Skeletal muscle cell (primary cell): Measurements from ENCODE around the gene PARD3.
"Not testable (repeated sequence)": the region's sequence is repeated elsewhere in the genome, so short reads cannot be mapped to it uniquely, and the experiment has no call there.

ENCODE experiments used
- DNase-seq: peaks from one replicate; pipeline ENCODE4 v3.0.0-alpha.2; 2010; ENCODE audit warnings: low read depth
- H3K4me3 ChIP-seq: 2 replicates; pipeline ENCODE4 v1.5.1; 2011; ENCODE audit warnings: low read depth, mild to moderate bottlenecking, control low read depth, low read length, moderate library complexity

The PARD3 gene

DNA sequence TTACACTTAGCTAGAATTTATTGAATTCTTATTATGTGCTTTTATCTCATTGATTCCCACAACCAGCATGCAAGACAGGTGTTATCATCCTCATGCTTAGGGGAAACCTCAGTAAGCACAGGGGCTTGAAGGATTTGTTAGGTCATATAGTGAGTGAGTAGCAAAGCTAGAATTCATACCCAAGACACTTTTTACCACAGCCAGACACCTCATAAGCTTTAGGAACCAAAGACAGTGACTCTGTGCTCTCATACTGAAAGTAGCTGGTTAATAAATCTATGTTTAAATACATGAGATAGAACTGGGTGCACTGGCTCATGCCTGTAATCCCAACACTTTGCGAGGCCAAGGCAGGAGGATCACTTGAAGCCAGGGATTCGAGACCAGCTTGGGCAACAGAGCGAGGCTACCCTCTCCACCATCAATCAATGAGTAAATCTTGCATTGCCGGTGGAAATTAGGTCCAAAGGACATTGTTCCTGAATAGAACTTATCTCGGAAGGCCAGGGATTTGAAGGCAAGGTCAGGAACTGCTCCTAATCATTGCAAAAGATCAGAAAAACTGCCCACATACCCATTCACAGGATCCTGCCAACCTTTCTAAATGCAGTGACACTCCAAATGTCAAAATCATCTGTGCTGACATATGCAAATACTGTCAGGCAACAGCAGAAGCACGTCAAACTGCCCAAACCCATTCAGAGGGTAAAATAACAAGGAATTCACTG lies 523.5 kb downstream of the PARD3 start:
- DNase-seq: no peak

GRCh38 chr10:34290412-34291081 lies 524.5 kb downstream of the PARD3 start:
- peak; percentile 96 for DNase-seq

More for the DNA sequence above, 523.5 kb downstream of the PARD3 start:
- no peak overlapping the region for H3K4me3 ChIP-seq

GRCh38 chr10:34288634-34289033 lies 526.5 kb downstream of the PARD3 start:
- DNase-seq: no peak
- H3K4me3 ChIP-seq: no peak overlapping the region

More at GRCh38 chr10:34290412-34291081, 524.5 kb downstream of the PARD3 start:
- no peak overlapping the region for H3K4me3 ChIP-seq

DNA sequence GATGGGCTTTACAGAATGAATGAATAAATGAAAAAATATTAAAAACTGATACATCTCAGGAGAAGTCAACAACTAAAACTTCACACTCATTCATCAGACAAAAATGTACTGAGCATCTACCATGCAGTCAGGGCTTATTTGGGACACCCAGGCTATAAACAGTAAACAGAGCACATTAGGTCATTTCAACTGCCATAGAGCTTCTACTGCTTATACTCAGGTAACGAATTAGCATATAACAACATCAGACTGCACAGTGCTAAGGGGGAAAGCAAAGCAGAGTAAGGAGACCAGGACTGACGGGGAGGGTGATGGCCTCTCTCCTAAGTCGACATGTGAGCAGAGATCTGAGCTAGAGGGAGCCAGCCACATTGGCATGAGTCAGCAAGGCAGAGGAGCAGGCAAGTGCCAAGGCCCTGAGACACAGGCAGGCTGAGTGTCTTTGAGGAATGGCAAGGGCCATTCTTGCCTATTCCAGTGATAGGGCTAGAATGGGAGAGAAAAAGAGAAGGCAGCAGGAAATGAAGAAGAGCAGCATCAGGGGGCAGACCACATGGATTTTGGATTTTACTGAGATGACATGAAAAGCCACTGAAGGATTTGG lies 528.9 kb downstream of the PARD3 start:
- no peak for DNase-seq
- H3K4me3 ChIP-seq: no peak overlapping the region

DNA sequence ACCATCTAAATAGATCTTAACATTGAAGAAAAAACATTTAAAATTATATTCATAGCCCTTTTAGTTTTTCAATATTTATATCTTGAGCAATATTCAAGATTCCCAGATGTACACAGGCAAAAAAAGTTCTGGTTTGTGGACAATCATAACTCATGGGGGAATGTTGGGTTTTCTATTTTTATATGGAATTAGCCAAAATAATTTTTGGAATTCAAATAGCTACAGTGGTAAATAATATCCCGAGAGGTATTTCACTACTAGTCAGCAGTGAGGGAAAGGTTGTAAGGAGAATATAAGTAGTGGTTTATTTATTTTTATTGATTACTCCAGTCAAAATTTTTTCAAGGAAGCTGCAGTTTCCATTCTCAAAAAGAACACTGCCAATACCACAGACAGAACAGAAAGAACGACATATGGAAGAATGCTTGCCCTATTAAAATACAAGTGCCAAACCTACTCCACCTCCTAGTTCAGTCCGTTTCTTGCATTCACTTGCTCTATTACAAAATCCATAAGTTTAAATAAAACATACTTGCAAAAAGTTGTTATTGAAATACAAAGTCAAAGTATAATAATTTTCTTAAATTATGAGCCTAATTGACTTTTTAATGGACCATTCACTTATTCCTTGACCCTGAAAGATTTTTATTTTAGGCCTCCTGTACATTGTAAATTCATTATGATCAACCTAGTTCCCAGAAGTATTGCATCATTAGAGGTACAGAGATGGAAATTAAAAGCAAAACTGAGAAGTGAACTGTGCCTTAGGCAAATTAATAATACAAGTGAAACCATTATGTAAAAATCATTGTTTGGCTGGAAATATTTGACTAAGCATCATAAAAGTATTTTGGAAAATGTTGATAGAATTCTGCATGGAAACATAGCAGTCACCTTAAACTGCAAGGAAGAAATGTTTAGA lies 533.2 kb downstream of the PARD3 start:
- no peak for DNase-seq
- H3K4me3 ChIP-seq: no peak overlapping the region

DNA sequence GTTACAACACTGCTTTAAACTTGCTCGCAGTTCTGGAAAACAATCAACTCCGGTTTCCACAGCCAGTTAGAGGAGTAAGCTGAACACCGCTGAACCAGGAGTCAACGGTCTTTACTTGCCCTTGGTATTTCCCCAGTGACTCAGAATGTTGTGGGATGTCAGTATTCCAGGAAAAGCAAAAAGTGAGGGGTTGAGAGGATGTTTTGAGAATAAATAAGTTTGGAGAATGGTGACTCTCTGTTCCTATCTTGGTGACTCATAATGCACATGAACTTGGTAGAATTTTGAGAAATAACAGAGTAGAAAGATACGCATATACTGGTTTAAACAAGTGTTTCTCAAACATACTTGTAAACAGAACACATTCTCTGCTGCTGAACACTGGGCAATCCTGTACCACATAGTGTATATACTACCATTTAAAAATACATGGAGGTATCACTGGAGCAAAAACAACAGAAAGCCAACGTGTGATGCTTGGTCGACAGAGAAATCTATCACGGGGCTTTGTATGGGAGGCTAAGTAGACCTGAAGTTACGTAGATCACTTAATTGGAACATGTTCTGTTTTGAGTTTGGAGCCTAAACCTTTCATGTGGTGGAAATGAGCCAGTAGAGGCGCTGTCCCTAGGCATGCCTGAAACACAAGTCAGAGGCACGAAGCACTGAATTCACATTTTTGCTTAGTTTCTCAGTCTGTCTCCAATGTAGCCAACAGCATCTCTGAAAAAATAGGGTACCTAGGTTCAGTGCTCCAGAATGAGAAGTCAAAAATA lies 534.3 kb downstream of the PARD3 start:
- H3K4me3 ChIP-seq: no peak overlapping the region
- DNase-seq: peak; percentile 96

- DNase-seq: no peak
- H3K4me3 ChIP-seq: no peak overlapping the region
Observed at GRCh38 chr10:34275626-34276130, 539.4 kb downstream of the PARD3 start.

GRCh38 chr10:34274906-34275305 lies 540.2 kb downstream of the PARD3 start:
- no peak for DNase-seq
- no peak overlapping the region for H3K4me3 ChIP-seq

DNA sequence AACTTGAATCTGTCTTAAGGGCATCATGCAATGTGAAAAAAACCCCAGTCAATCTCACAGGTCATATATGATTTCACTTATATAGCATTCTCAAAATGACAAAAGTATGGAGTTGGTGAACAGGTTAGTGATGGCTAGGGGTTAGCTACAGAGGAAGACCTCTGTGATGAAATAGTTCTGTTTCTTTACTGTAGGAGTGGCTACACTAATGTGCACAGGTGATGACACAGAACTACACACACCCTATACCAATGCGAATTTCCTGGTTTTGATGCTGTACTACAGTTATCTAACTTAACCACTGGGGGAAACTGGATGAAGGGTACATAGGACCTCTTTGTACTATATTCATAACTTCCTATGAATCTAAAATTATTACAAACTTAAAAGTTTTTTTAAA lies 541.8 kb downstream of the PARD3 start:
- DNase-seq: no peak
- no peak overlapping the region for H3K4me3 ChIP-seq

DNA sequence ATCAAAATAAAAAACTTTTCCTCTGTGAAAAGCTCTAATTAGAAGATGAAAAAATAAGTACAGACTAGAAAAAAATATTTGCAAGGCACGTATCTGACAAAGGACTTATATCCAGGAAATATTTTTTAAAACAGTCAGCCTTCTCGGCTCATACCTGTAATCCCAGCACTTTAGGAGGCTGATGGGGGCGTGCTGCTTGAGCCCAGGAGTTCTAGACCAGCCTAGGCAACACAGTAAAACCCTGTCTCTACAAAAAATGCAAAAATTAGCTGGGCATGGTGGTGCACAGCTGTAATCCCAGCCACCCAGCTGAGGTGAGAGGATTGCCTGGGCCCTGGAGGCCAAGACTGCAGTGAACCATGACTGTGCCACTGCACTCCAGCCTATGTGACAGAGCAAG lies 542.8 kb downstream of the PARD3 start:
- DNase-seq: no peak
- no peak overlapping the region for H3K4me3 ChIP-seq

GRCh38 chr10:34268410-34268809 lies 546.7 kb downstream of the PARD3 start:
- DNase-seq, H3K4me3 ChIP-seq: not testable (repeated sequence)

DNA sequence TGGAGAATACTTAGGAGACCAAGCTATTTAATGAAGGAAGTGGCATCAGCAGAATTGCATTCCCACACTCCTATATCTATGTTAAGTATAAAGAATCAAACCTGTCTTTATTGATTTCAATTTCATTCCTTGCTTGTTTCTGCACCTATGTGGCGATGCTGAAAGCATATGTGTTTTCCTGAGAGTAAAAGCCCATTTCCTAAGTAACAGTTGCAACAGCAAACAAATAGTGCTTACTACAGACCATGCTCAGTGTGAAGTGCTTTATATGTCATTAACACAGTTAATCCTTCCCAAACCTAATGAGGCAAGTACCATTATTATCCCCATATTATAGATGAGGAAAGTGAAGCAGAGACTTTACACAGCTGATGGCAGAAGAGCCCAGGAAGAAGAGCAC lies 552.1 kb downstream of the PARD3 start:
- no peak overlapping the region for H3K4me3 ChIP-seq
- no peak for DNase-seq

DNA sequence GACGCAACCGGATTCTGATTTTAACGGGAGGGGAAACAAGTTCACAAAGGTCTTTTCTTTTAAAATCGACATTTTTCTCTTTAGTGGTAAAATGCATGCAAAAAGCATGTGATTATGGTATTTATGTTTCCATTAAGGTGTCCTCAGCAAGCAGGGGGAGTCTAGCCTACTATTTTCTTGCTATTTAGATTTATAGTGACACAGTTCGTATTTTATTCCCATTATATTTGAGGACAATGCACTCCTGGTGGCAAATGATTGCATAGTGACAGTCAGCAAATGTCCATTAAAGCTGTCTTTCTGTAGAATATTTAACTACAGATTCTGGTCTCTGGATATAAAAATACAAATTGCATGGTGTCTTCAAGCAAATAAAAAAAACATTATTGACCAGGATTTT lies 554.2 kb downstream of the PARD3 start:
- no peak for DNase-seq
- H3K4me3 ChIP-seq: no peak overlapping the region

DNA sequence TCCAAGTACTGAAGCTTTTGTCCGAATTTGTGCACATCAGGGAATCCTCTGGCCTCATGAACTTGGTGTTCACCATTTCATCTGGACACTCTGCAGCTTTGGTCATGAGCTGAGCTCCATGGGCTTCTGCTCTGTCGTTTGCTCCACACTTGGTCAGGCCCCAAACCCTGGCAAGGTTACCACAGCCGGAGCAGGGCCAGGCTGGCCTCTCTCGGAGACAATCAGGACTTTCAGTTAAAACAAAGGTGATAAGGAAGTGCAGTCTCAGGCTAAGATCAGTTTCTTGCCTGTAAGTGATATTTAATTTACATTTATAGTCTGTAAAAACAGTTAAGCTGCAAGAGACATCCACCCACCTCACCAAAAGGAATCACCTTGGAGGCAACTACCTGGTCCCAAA lies 558.9 kb downstream of the PARD3 start:
- no peak overlapping the region for H3K4me3 ChIP-seq
- DNase-seq: no peak

- DNase-seq: no peak
- no peak overlapping the region for H3K4me3 ChIP-seq
Observed at GRCh38 chr10:34255035-34255434, 560.1 kb downstream of the PARD3 start.

DNA sequence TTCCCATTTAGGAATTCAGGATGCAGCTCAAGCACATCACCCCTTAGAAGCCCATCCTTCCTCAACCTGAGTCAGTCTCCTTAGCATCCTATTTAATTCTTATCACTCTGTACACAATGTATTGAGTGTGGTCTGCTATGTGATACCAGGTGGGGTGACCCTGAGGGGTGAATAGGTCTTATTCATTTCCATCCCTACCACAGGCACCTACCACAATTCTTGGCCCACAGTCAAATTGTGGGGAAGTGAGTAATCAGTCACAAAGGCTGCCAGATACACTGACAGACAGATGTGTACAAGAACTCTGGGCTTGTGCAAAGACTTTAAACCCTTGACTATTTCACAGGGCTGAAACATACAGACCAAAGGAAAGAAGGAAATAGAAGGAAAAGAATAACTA lies 560.5 kb downstream of the PARD3 start:
- peak; percentile 46 for DNase-seq

GRCh38 chr10:34252111-34252510 lies 563.0 kb downstream of the PARD3 start:
- DNase-seq: no peak

More for the DNA sequence above, 560.5 kb downstream of the PARD3 start:
- H3K4me3 ChIP-seq: no peak overlapping the region

GRCh38 chr10:34251177-34251576 lies 563.9 kb downstream of the PARD3 start:
- no peak overlapping the region for H3K4me3 ChIP-seq
- no peak for DNase-seq

More at GRCh38 chr10:34252111-34252510, 563.0 kb downstream of the PARD3 start:
- H3K4me3 ChIP-seq: no peak overlapping the region

DNA sequence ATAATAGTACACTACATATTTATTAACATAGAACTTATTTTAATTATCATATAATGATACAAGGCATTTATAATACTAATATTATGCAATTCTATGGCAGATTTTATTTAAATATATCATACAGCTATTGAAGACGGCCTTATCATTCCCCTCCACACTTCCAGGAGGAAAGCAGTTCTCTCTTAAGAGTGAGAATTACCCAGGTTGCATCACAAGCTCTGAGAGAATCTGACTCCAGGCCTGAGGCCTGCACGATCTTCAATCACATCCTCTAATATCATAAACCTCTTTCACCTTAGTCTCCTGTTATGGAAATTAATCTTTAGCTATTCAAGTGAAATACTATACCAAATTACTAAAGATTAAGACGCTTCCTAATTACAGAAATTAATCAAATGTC lies 564.4 kb downstream of the PARD3 start:
- no peak overlapping the region for H3K4me3 ChIP-seq
- no peak for DNase-seq
